Fibroblast of pulmonary artery (primary cell): ENCODE measurements around the gene CTCF.

Experiments
- DNase-seq: peaks from one replicate; pipeline ENCODE4 v3.0.0-alpha.2; 2010; ENCODE audit warnings: low read depth
- H3K4me3 ChIP-seq: replicated peaks from 2 replicates; pipeline ENCODE4 v1.5.1; 2011; ENCODE audit warnings: low read depth, mild to moderate bottlenecking, control low read depth, low read length, moderate library complexity
- CTCF ChIP-seq: IDR thresholded peaks from 2 replicates; pipeline ENCODE4 v1.5.1; 2011; ENCODE audit warnings: mild to moderate bottlenecking, control low read depth, low read length, inconsistent platforms; ENCODE audit errors: missing control alignments

Gene CTCF

GRCh38 chr16:67594956-67595355 is 32.6 kb downstream of the CTCF start:
- TF ChIP-seq CTCF: no peak
- H3K4me3 ChIP-seq: no peak overlapping the region
- peak; percentile 71 for DNase-seq

- TF ChIP-seq CTCF: no peak
- H3K4me3 ChIP-seq: no peak overlapping the region
- DNase-seq: peak; percentile 30
These were observed 36.2 kb downstream of the CTCF start for GRCh38 chr16:67598527-67598926.

GRCh38 chr16:67605641-67606040 is 43.3 kb downstream of the CTCF start:
- TF ChIP-seq CTCF: no peak
- H3K4me3 ChIP-seq: no peak overlapping the region
- no peak for DNase-seq

GRCh38 chr16:67606632-67607031 is 44.3 kb downstream of the CTCF start:
- H3K4me3 ChIP-seq: no peak overlapping the region
- TF ChIP-seq CTCF: no peak
- no peak for DNase-seq

GRCh38 chr16:67608364-67608763 is 46.0 kb downstream of the CTCF start:
- H3K4me3 ChIP-seq: no peak overlapping the region
- DNase-seq: no peak
- no peak for TF ChIP-seq CTCF

GRCh38 chr16:67613808-67614207 is 51.5 kb downstream of the CTCF start:
- no peak overlapping the region for H3K4me3 ChIP-seq
- DNase-seq: no peak
- peak; percentile 5 for TF ChIP-seq CTCF

GRCh38 chr16:67628216-67628615 is 65.9 kb downstream of the CTCF start:
- DNase-seq: no peak
- no peak for TF ChIP-seq CTCF

More at GRCh38 chr16:67628216-67628615, 65.9 kb downstream of the CTCF start:
- H3K4me3 ChIP-seq: no peak overlapping the region
